Panc1 (cell line): Measurements from ENCODE around the gene ZC3H10. TPM values are rescaled to one million over a fixed set of nuclear protein-coding genes. Genes with fewer than 3 reads are reported as not detected.

Experiments
- ATAC-seq: fragments of 200-7000 bp; cut with Tn5 transposase; 2 replicates; pipeline ENCODE4 v1.9.1; 2020; ENCODE audit warnings: mild to moderate bottlenecking, moderate library complexity
- BruUV-seq: library from RNA; stranded (reverse); fragments of 400-500 nt; replicated peaks from 2 replicates; lab custom pipeline; 2021; lab: Mats Ljungman, UMichigan
- CTCF ChIA-PET: fragments of 300-600 bp; sonication (Branson Sonifier 250); formaldehyde crosslinking; loops from one replicate; lab custom pipeline; 2022; ENCODE audit warnings: antibody characterized with exemption; lab: Charles Lee
- POLR2A ChIA-PET: fragments of 300-600 bp; sonication (Branson Sonifier 250); formaldehyde crosslinking; loops from one replicate; lab custom pipeline; 2022; ENCODE audit warnings: antibody characterized with exemption; lab: Charles Lee
- DNase-seq: peaks from one replicate; pipeline ENCODE4 v3.0.0-alpha.2; 2010; ENCODE audit warnings: low read depth, low spot score
- H3K27ac ChIP-seq: 2 replicates; pipeline ENCODE4 v1.5.1; 2011; ENCODE audit warnings: mild to moderate bottlenecking, low read length, inconsistent platforms
- H3K27me3 ChIP-seq: fragments of 200-500 bp; sonication (Bioruptor generic); 2 replicates; pipeline ENCODE4 v1.6.0; 2014; ENCODE audit warnings: low read length, inconsistent platforms; ENCODE audit not compliant: control insufficient read depth, insufficient read depth
- H3K36me3 ChIP-seq: fragments of 200-500 bp; sonication (Bioruptor generic); 2 replicates; pipeline ENCODE4 v1.5.1; 2014; ENCODE audit warnings: inconsistent platforms, mild to moderate bottlenecking, low read length, moderate library complexity; ENCODE audit not compliant: control insufficient read depth, insufficient read depth
- H3K4me1 ChIP-seq: 2 replicates; pipeline ENCODE4 v1.5.1; 2011; ENCODE audit warnings: inconsistent platforms, mild to moderate bottlenecking, low read length, moderate library complexity; ENCODE audit not compliant: control insufficient read depth, insufficient read depth
- H3K4me3 ChIP-seq, 2 experiments: 2 replicates each; pipeline ENCODE4 v1.5.1; 2011 to 2012; ENCODE audit warnings: low read depth in 2 of 2, low read length in 2 of 2, mild to moderate bottlenecking in 2 of 2, inconsistent platforms in 1 of 2, moderate library complexity in 1 of 2
- H3K9me3 ChIP-seq: fragments of 200-500 bp; sonication (Bioruptor generic); 2 replicates; pipeline ENCODE4 v1.5.1; 2014; ENCODE audit warnings: low read depth, mild to moderate bottlenecking, inconsistent platforms, low read length, moderate library complexity; ENCODE audit not compliant: control insufficient read depth, insufficient read depth
- CTCF ChIP-seq: fragments of 450-650 bp; IDR thresholded peaks from 2 replicates; pipeline ENCODE4 v1.5.1; 2017; ENCODE audit warnings: mild to moderate bottlenecking
- POLR2AphosphoS5 ChIP-seq: IDR thresholded peaks from 2 replicates; pipeline ENCODE4 v1.6.1; 2012; ENCODE audit warnings: mild to moderate bottlenecking, low read depth, low read length, moderate library complexity
- SIN3A ChIP-seq: IDR thresholded peaks from 2 replicates; pipeline ENCODE4 v1.6.1; 2012; ENCODE audit warnings: low read depth, mild to moderate bottlenecking, low read length, moderate library complexity, borderline replicate concordance; ENCODE audit not compliant: insufficient read depth
- TCF7L2 ChIP-seq: IDR thresholded peaks from 2 replicates; pipeline ENCODE4 v1.6.1; 2011; ENCODE audit warnings: mild to moderate bottlenecking, low read depth, low read length, inconsistent platforms
- in situ Hi-C: cut with HindIII; loops from 2 replicates; pipeline ENCODE4 v1.10.0; 2016; ENCODE audit warnings: low sequenced_read_pairs, low pct_unique_long_range_greater_than_20kb
- intact Hi-C: fragments of 100-400 bp; cut with micrococcal nuclease; formaldehyde crosslinking; loops from one replicate; pipeline ENCODE4 v1.10.0; 2022; ENCODE audit not compliant: unreplicated experiment
- total RNA-seq: library from RNA; stranded (reverse); gene quantifications from one replicate; pipeline ENCODE4 v1.2.1, GENCODE V29; 2021; ENCODE audit not compliant: unreplicated experiment
- TF ChIP-seq, protein P1 (sequence below), 2 experiments: IDR thresholded peaks; 2 replicates each; pipeline ENCODE4 v1.6.1; 2011 to 2012; ENCODE audit warnings: low read depth in 2 of 2, control low read depth in 1 of 2, low read length in 1 of 2, mild to moderate bottlenecking in 1 of 2, moderate library complexity in 1 of 2; ENCODE audit not compliant: insufficient read depth in 1 of 2

ZC3H10 gene
- total RNA-seq, 1 experiment from 2014 or later: 6.0 TPM

DNA sequence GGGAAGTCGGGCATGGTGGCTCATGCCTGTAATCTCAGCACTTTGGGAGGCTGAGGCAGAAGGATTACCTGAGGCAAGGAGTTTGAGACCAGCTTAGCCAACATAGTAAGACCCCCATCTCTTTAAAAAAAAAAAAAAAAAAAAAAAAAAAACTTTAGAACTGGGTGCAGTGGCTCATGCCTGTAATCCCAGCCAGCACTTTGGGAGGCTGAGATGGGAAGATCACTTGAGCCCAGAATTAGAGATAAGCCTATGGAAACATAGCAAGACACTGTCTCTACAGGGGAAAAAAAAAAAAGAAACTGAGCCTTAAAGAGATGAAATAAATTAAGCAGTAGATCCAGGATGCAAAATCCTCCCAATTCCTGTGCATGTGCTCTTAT, 15.4 kb upstream of the ZC3H10 start:
- peaks cover 20% of the 10 kb centered on the region for H3K4me1 ChIP-seq
- ATAC-seq (no peak), DNase-seq (no peak)
- intact Hi-C loops: no loop called here
- peak overlapping the region; percentile 94; the same call in 1 of the 2 replicates for H3K27ac ChIP-seq
- H3K36me3 ChIP-seq: peaks cover 14% of the 10 kb centered on the region
- H3K27me3 ChIP-seq: no peaks in the 10 kb centered on the region; the same call in 1 of the 2 replicates
- H3K4me3 ChIP-seq: no peak overlapping the region
- ChIA-PET POLR2A (interaction anchor here (1.4 kb wide), 1 partner anchor 15 kb away, joined by 3 read pairs; the partner anchor contains the start of gene ZC3H10), CTCF (no interaction called here)
- in situ Hi-C loops: no loop called here
- H3K9me3 ChIP-seq: no peaks in the 10 kb centered on the region
- TF ChIP-seq SIN3A (no peak), CTCF (no peak), TCF7L2 (no peak), POLR2AphosphoS5 (no peak)
- TF ChIP-seq, protein P1, sequence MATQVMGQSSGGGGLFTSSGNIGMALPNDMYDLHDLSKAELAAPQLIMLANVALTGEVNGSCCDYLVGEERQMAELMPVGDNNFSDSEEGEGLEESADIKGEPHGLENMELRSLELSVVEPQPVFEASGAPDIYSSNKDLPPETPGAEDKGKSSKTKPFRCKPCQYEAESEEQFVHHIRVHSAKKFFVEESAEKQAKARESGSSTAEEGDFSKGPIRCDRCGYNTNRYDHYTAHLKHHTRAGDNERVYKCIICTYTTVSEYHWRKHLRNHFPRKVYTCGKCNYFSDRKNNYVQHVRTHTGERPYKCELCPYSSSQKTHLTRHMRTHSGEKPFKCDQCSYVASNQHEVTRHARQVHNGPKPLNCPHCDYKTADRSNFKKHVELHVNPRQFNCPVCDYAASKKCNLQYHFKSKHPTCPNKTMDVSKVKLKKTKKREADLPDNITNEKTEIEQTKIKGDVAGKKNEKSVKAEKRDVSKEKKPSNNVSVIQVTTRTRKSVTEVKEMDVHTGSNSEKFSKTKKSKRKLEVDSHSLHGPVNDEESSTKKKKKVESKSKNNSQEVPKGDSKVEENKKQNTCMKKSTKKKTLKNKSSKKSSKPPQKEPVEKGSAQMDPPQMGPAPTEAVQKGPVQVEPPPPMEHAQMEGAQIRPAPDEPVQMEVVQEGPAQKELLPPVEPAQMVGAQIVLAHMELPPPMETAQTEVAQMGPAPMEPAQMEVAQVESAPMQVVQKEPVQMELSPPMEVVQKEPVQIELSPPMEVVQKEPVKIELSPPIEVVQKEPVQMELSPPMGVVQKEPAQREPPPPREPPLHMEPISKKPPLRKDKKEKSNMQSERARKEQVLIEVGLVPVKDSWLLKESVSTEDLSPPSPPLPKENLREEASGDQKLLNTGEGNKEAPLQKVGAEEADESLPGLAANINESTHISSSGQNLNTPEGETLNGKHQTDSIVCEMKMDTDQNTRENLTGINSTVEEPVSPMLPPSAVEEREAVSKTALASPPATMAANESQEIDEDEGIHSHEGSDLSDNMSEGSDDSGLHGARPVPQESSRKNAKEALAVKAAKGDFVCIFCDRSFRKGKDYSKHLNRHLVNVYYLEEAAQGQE (IDR thresholded peaks at IDR 0.05; ENCODE audit: insufficient read depth in 1 of 2, low read depth in 2 of 2, low read length in 1 of 2): no peak
- no TSS peak for BruUV-seq

DNA sequence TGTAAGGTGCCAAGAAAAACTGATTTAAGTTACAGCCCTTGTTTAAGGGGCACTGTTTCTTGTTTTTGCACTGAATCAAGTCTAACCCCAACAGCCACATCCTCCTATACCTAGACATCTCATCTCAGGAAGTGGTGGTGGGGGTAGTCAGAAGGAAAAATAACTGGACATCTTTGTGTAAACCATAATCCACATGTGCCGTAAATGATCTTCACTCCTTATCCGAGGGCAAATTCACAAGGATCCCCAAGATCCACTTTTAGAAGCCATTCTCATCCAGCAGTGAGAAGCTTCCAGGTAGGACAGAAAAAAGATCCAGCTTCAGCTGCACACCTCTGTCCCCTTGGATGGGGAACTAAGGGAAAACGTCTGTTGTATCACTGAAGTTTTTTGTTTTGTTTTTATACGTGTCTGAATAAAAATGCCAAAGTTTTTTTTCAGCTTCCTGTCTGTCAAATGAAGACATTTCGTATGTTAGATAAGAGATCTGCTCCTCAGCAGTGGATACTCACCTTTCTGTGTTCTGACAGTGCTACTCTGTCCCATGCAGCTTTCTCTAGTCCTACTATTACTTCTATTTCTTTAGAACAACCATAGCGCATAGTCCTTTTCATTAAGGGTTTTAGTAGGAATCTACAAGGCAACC, 14.9 kb upstream of the ZC3H10 start:
- BruUV-seq: TSS peak; percentile 97
- TF ChIP-seq TCF7L2 (no peak), CTCF (no peak), SIN3A (no peak), POLR2AphosphoS5 (no peak)
- TF ChIP-seq, protein P1 (IDR thresholded peaks at IDR 0.05; ENCODE audit: insufficient read depth in 1 of 2, low read depth in 2 of 2, low read length in 1 of 2): no peak
- peak overlapping the region; percentile 94 for H3K27ac ChIP-seq
- CTCF ChIA-PET: interaction anchor here (1.3 kb wide), 1 partner anchor 15 kb away, joined by 3 read pairs; no protein-coding TSS in a partner anchor
- in situ Hi-C loops: no loop called here
- H3K9me3 ChIP-seq: no peaks in the 10 kb centered on the region
- peaks cover 18% of the 10 kb centered on the region for H3K36me3 ChIP-seq
- POLR2A ChIA-PET: interaction anchor here (0.6 to 1.4 kb wide), 2 partner anchors 15 to 54 kb away, joined by 3 read pairs; partner anchors contain the start of gene ZC3H10
- no peak for ATAC-seq
- no peaks in the 10 kb centered on the region; the same call in 1 of the 2 replicates for H3K27me3 ChIP-seq
- peak overlapping the region; percentile 72 to 93 for H3K4me3 ChIP-seq
- intact Hi-C loops: no loop called here
- no peak for DNase-seq
- H3K4me1 ChIP-seq: peaks cover 20% of the 10 kb centered on the region
